C4-2B (cell line): Measurements from ENCODE around the gene FOXD4L6.
"Not testable (repeated sequence)": the region's sequence is repeated elsewhere in the genome, so short reads cannot be mapped to it uniquely, and the experiment has no call there.

Experiments
- CTCF ChIP-seq: fragments of 450-650 bp; conservative IDR thresholded peaks from 2 replicates; pipeline ENCODE4 v1.5.1; 2017; ENCODE audit warnings: mild to moderate bottlenecking
- ZFX ChIP-seq: fragments of 450-650 bp; IDR thresholded peaks from 2 replicates; pipeline ENCODE4 v1.6.1; 2017

GRCh38 chr9:41087929-41088328 is 40.6 kb downstream of the FOXD4L6 start:
- not testable (repeated sequence) for TF ChIP-seq CTCF, ZFX
